ENCODE measurements around the gene SHANK3.
"Not testable (repeated sequence)": the region's sequence is repeated elsewhere in the genome, so short reads cannot be mapped to it uniquely, and the experiment has no call there.

The SHANK3 gene

GRCh38 chr22:50654664-50655063, 18.0 kb upstream of the SHANK3 start:
- DNase-seq = not testable (repeated sequence)

- DNase-seq = peak; percentile 12
Measured at GRCh38 chr22:50656122-50657070, 16.2 kb upstream of the SHANK3 start.

GRCh38 chr22:50657925-50658324, 14.7 kb upstream of the SHANK3 start:
- DNase-seq = no peak

GRCh38 chr22:50659711-50660110, 12.9 kb upstream of the SHANK3 start:
- DNase-seq = not testable (repeated sequence)

GRCh38 chr22:50660306-50660705, 12.3 kb upstream of the SHANK3 start:
- DNase-seq = no peak

- DNase-seq = no peak
Measured at GRCh38 chr22:50665212-50665611, 7.4 kb upstream of the SHANK3 start.

- no peak for DNase-seq
Measured at GRCh38 chr22:50665738-50666137, 6.9 kb upstream of the SHANK3 start.

GRCh38 chr22:50670513-50670912, 2.1 kb upstream of the SHANK3 start:
- DNase-seq = no peak

GRCh38 chr22:50670914-50671538, 1.6 kb upstream of the SHANK3 start:
- no peak for DNase-seq

- no peak for DNase-seq
Measured at GRCh38 chr22:50671641-50672040, 982 bp upstream of the SHANK3 start.

GRCh38 chr22:50672041-50672440, 582 bp upstream of the SHANK3 start:
- DNase-seq = no peak

- no peak for DNase-seq
Measured at GRCh38 chr22:50673231-50674129, 857 bp downstream of the SHANK3 start.

- no peak for DNase-seq
Measured at GRCh38 chr22:50674130-50674500, 1.5 kb downstream of the SHANK3 start.

GRCh38 chr22:50674606-50675552, 2.3 kb downstream of the SHANK3 start:
- DNase-seq = peak; percentile 20

- no peak for DNase-seq
Measured at GRCh38 chr22:50675553-50676179, 3.0 kb downstream of the SHANK3 start.

- no peak for DNase-seq
Measured at GRCh38 chr22:50676180-50676636, 3.6 kb downstream of the SHANK3 start.

- DNase-seq = no peak
Measured at GRCh38 chr22:50676661-50677492, 4.3 kb downstream of the SHANK3 start.

- no peak for DNase-seq
Measured at GRCh38 chr22:50677493-50678217, 5.0 kb downstream of the SHANK3 start.

- no peak for DNase-seq
Measured at GRCh38 chr22:50678218-50678650, 5.6 kb downstream of the SHANK3 start.
